Left renal pelvis (tissue), 4 donors: ENCODE results near the gene MTLN. TPM values are rescaled to one million over a fixed set of nuclear protein-coding genes. Genes with fewer than 3 reads are reported as not detected.
"Not testable (repeated sequence)": the region's sequence is repeated elsewhere in the genome, so short reads cannot be mapped to it uniquely, and the experiment has no call there.

Experiments
- DNase-seq, 4 donors: peaks; one replicate each; pipeline ENCODE4 v3.0.0-alpha.2; 2013; ENCODE audit warnings: low read depth in 4 of 4, low spot score in 3 of 4
- polyA plus RNA-seq, 4 donors: library from polyadenylated mRNA; unstranded; fragments of 120-200 nt; gene quantifications; one replicate each; pipeline ENCODE4 v1.2.1, GENCODE V29; 2013; ENCODE audit not compliant: insufficient read length in 4 of 4

The MTLN gene
- polyA plus RNA-seq, 4 donors = 10.4 to 23.5 (median 11.9) TPM

DNA sequence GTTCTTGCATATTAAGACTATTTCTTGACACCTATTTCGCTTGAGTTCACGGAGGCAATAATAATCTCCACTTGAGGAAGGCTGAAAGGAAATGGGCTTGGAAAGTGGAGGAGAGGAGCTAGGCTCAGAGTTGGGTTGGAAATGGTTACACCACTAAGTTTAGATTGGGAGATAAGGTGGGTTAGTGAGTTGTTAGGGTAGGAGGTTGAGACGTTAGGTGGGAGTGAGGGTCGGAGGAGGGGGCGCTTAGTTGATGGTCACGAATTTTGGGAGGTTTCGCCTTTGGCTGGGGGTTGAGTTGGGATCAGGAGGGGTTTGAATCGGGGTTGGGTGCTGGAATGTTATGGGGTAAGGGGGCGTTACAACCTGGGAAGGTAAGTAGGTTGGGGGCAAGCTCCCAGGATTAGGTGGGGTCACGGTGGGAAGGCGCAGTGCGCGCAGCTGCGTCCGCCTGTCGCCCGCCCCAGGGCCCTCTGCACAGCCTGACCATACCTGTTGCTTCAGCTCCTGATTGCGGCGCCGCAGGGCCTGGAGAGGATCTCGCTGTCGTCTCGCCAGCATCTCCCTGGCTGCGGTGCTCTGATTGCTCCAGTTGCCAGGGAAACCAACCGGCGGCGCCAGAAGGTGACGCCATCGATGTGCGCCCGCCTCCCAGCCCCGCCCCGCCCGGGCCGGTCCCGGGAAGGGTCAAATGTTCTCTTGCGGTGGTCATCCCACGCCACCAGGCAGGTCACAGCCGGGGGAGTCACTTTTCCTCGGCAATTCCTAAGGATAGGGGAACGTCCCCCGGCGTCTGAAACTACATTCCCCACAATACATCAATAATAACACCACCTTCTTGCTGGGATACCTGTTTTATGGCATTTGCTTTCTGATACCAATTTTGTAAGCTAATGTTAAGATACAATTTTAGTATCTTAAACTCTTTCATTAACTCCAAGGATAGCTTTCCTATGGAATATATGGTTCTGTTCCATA, 7.7 kb downstream of the MTLN start, which contains the start of gene NPHP1:
Gene NPHP1 (minus strand): TSS at position 606 of the 978 bp plus-strand sequence. CDS start 45 bp downstream, at position 561.
- peak; percentile 62 to 76 (median 70) for DNase-seq

DNA sequence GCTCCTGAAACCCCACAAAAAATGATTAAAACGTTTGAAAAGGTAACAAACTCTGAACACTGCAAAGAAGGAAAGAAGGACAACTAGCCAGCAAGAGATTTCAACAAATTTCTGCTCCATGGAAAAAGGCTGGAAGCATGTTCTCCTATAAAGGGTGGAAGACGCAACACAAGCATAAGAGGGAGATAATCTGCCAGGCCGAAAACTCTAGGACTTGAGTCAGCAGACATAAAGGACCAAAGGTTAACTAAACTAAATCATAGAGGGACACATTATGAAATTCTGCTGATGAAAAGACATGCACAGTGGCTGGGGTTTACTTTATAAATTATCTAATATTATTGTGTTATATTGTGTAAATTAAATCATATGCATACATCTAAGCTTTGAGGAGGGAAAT, 14.3 kb downstream of the MTLN start:
- no peak for DNase-seq

DNA sequence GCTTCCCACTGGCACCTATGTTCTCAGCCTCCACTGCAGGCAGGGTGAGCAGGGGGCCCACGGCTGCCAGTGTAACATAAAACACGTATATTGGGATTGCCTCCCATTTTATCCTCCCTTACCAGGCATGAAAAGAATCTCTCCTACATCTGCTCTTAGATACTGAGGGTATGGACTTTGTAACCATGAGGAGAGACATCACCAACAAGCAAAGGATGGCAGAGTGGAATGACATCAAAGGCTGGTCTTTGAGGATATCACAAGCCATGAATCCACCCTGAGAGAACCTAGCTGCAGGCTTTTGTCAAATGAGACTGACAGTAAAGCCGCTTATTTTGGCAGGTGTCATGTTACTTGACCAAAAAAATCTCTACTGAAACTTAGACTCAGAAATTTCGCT, 14.9 kb downstream of the MTLN start:
- DNase-seq = no peak

DNA sequence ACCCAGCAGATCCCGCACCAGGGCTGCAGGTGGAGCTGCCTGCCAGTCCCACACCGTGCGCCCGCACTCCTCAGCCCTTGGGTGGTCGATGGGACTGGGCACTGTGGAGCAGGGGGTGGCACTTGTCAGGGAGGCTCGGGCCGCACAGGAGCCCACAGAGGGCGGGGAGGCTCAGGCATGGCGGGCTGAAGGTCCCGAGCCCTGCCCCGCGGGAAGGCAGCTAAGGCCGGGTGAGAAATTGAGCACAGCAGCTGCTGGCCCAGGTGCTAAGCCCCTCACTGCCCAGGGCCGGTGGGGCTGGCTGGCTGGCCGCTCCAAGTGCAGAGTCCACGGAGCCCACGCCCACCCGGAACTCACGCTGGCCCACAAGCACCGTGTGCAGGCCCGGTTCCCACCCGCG, 22.2 kb downstream of the MTLN start:
- not testable (repeated sequence) for DNase-seq

DNA sequence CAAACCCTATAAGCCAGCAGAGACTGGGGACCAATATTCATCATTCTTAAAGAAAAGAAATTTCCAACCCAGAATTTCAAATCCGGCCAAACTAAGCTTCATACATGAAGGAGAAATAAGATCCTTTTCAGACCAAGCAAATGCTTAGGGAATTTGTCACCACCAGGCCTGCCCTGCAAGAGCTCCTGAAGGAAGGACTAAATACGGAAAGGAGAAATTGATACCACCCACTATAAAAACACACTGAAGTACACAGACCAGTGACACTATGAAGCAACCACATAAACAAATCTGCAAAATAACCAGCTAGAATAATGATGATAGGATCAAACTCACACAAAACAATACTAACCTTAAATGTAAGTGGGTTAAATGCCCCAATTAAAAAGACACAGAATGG, 29.9 kb downstream of the MTLN start:
- no peak for DNase-seq

DNA sequence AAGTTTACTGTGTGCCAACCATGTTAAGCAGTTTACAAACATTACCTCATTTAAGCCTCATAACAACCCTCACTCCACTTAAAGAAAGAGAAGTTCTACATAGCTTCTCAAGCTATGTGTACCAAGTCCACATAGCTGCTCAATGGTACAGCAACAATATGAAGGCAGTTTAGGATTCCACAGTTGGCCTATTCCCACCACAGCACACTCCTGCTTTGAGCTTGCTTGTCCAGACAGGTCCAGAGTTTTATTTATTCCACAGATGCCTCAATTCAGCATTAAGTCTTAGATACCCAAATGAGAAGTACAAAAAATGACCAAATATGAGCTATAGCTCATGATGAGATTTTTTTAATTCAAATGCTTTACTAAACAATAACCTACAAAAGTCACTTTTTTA, 32.3 kb downstream of the MTLN start:
- no peak for DNase-seq

DNA sequence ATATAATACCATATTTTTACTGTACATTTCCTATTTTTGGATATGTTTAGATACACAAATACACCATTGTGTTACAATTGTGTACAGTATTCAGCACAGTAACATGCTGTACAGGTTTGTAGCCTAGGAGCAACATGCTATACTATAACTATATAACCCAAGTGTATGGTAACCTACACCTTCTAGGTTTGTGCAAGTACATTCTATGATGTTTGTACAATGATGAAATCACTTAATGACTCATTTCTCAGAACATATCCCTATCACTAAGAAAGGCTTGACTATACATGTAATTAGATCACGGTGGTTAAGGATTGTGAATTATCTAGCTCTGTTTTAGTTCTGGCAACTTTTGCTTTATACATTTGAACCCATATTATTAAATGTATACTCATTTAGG, 38.8 kb downstream of the MTLN start:
- no peak for DNase-seq

DNA sequence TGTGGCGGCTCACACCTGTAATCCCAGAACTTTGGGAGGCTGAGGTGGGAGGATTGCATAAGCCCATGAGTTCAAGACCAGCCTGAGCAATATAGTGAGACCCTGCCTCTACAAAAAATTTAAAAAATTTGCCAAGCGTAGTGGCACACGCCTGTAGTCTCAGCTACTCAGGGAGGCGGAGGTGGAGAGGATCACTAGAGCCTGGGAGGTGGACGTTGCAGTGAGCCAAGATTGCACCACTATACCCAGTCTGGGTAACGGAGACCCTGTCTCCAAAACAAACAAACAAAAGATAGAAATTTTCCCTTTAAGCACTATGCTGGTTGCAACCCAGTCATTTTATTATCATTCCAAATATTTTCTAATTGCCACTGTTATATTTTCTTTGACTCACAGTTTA, 39.8 kb downstream of the MTLN start:
- DNase-seq = no peak

DNA sequence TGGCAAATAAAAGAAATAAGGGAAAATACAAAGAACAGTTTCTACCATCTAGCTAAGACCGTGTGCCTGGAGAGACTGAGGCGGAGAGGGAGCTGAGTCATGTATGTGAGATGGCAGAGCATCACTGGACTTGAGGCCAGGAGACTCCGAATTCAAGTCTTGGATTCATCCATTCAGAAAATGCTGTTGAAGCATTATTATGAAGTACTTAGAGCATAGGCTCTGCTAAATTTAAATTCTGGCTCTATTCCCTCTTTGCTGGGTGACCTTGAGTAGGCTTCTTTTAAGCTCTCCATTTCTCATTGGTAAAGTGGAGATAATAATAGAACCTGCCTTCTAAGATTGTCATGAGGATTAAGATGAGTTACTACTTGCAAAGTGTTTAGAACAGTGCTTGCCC, 42.2 kb downstream of the MTLN start:
- no peak for DNase-seq

DNA sequence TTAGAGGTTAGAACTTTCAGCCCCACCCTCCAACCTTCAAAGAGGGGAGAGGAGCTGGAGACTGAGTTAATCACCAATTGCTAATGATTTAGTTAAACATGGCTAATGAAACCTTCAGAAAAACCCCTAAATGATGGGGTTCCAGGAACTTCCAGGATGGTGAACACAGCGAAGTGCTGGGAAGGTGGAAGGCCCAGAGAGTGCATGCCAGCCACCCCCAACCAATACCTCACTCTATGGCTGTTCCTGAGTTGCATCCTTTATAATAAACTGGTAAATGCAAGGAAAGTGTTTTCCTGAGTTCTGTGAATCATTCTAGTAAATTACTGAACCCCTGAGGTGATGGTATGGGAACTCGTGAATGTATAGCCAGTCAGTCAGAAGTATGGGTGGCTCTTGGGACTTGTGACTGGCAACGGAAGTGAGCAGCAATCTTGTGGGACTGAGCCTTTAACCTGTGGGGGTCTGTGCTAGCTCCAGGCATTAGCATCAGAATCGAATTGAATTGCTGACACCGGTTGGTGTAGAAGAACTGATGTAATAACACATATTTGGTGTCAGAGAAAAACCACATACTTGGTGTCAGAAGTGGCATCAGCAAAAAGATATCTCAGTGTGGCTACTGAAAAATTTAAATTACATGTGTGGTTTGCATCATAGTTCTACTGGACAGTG, 44.9 kb downstream of the MTLN start:
- DNase-seq = no peak

DNA sequence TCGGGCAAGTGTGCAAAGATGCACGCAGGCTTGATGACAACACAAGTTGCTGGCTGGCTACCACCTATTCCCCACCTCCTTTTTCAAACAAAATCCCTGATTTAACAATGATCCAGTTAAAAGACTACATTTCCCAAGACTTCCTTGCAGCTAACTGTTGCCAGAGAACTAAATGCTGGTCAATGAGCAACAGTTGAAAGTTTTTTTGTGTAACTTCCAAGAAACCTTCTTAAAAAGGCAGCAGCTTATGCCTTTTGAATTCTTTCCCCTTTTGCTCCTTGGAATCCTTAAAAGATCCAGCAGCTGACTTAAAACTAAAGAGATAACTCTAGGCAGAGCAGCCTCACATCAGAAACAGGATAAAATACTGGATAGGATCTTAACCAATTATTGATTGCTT, 46.1 kb downstream of the MTLN start:
- no peak for DNase-seq

Other genes starting within 250 kb of the MTLN start
- 10 to 100 TPM; 10.4 to 15.9 (median 14.4) TPM for gene MALL, start 96.7 kb downstream of the MTLN start, polyA plus RNA-seq
- 10 to 100 TPM in 3 of 4 donors, 1 to 10 TPM in 1; 7.0 to 23.9 (median 15.6) TPM for gene NPHP1, start 7.5 kb downstream of the MTLN start, polyA plus RNA-seq